Neural cell (in vitro differentiated cells): Measurements from ENCODE around the gene NDST4.

Source experiments
- CTCF ChIP-seq: fragments of 450-650 bp; IDR thresholded peaks from 2 replicates; pipeline ENCODE4 v1.5.1; 2014; ENCODE audit warnings: antibody characterized with exemption, mild to moderate bottlenecking, moderate library complexity; ENCODE audit not compliant: poor library complexity, severe bottlenecking
- EP300 ChIP-seq: fragments of 450-650 bp; conservative IDR thresholded peaks from 2 replicates; pipeline ENCODE4 v1.6.1; 2014; ENCODE audit warnings: antibody characterized with exemption, mild to moderate bottlenecking, moderate library complexity; ENCODE audit not compliant: poor library complexity, severe bottlenecking
- EZH2 ChIP-seq: fragments of 200-600, 300-800 bp; shearing (Covaris generic), sonication (generic); IDR thresholded peaks from 2 replicates; pipeline ENCODE4 v1.6.1; 2014; ENCODE audit warnings: antibody characterized with exemption, low read length, borderline replicate concordance, mild to moderate bottlenecking; ENCODE audit not compliant: insufficient read depth, poor library complexity, severe bottlenecking
- MXI1 ChIP-seq: fragments of 450-650 bp; conservative IDR thresholded peaks from 2 replicates; pipeline ENCODE4 v1.6.1; 2014; ENCODE audit warnings: antibody characterized with exemption, mild to moderate bottlenecking; ENCODE audit not compliant: poor library complexity, severe bottlenecking
- POLR2AphosphoS5 ChIP-seq: IDR thresholded peaks from 2 replicates; pipeline ENCODE4 v1.6.1; 2012

- no peak for TF ChIP-seq CTCF
- no peak for TF ChIP-seq EZH2
- TF ChIP-seq POLR2AphosphoS5 = no peak
- no peak for TF ChIP-seq EP300
- TF ChIP-seq MXI1 = no peak
These were observed 255.6 kb downstream of the NDST4 start for GRCh38 chr4:114857831-114858230.
